ENCODE measurements around the gene COL11A1.

The COL11A1 gene

DNA sequence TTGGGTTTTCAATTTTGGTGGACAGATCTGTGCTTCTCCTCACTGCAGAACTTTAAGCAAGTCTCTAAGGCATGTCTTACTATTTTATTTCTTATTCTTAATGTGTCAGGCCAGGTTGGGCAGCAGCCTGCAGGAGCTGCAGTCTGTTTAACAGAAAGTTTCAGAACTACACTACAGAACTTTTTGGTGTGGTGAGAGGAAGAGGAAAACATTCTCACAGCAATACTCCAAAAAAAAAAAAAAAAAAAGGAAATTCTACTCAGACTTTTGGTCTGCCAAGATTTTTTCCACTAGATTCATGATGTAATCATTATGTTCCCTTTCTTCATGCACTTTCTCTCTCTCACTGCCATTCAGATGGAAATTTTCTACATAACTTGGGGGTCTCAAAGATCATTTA, 255.2 kb downstream of the COL11A1 start:
- Histone ChIP-seq H3K79me1 (ENCODE audit: low read length) (peaks cover 3% of the 10 kb centered on the region), H3K4me1 (ENCODE audit: control insufficient read depth in 1 of 2, insufficient read depth in 2 of 2, low read length in 2 of 2) (no peaks in the 10 kb centered on the region), H4K8ac (ENCODE audit: low read depth, low read length) (no peak overlapping the region), H3K36me3 (ENCODE audit: control insufficient read depth in 1 of 2, insufficient read depth in 2 of 2, low read length in 2 of 2) (peaks cover 5 to 7% of the 10 kb centered on the region in 2 experiments), H3K18ac (ENCODE audit: low read length) (no peak overlapping the region), H2BK12ac (ENCODE audit: low read length) (no peak overlapping the region), H4K91ac (ENCODE audit: low read depth, low read length) (no peak overlapping the region), H3K27me3 (ENCODE audit: insufficient read depth, low read length) (no peaks in the 10 kb centered on the region), H2AK5ac (ENCODE audit: low read length) (no peak overlapping the region), H4K12ac (ENCODE audit: low read depth, low read length) (no peak overlapping the region), H2AFZ (ENCODE audit: insufficient read depth, low read length, poor library complexity) (no peak overlapping the region), H3K79me2 (ENCODE audit: control insufficient read depth, insufficient read depth, low read length, poor library complexity) (no peaks in the 10 kb centered on the region), H3K9ac (ENCODE audit: low read length) (no peak overlapping the region), H3K9me3 (ENCODE audit: insufficient read depth, low read depth, low read length) (peaks cover 6% of the 10 kb centered on the region), H3K4me3 (ENCODE audit: low read depth, low read length) (no peak overlapping the region), H3K4me2 (ENCODE audit: low read length) (no peak overlapping the region), H2BK120ac (ENCODE audit: insufficient read depth, low read length, poor library complexity) (no peak overlapping the region), H2BK5ac (ENCODE audit: low read depth, low read length, poor library complexity) (no peak overlapping the region), H3K27ac (ENCODE audit: low read depth, low read length) (no peak overlapping the region), H3K14ac (ENCODE audit: low read length) (no peak overlapping the region), H3K23ac (ENCODE audit: low read length) (no peak overlapping the region), H3K4ac (ENCODE audit: low read depth, low read length) (no peak overlapping the region)
- no peak for DNase-seq

DNA sequence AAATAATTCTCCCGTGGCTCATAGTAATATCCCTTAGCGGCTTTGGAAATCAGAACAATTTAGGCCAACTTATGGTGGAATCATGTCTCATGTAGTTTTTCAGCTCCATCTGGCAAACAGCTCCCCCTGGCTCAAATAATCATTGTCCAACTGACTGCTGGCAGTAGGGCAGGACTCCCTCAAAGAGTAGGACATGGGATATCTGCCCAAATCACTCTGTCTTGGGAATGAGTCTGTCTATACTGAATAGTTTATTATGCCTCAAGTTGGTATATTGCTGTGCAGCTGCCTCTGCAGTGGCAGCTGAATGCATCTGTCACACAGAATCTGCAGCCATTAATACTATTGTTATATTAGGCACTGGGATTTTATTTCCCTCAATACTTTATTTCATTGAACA, 255.7 kb downstream of the COL11A1 start:
- Histone ChIP-seq H3K9ac (ENCODE audit: low read length) (no peak overlapping the region), H3K36me3 (ENCODE audit: control insufficient read depth in 1 of 2, insufficient read depth in 2 of 2, low read length in 2 of 2) (peaks cover 5 to 7% of the 10 kb centered on the region in 2 experiments)

DNA sequence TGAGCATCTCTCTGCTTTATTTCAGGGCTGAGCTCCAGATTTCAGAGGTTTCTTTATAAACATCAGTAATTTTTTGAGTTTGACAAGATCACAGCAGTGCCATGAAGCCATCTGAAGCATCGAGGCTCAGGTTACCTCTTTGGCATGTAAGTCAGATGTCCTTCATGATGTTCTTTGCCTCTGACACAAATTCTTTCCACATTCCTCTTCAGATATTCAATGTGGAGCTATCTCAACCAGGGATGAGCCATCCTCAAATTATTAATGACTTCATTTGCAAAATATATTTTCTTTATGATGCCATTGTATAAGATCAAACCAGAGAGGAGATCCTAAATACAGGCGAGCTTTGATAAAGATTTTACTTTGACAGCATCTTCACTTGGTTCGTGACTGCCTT, 256.7 kb downstream of the COL11A1 start:
- Histone ChIP-seq H2BK5ac (ENCODE audit: low read depth, low read length, poor library complexity) (no peak overlapping the region), H3K4ac (ENCODE audit: low read depth, low read length) (no peak overlapping the region), H3K36me3 (ENCODE audit: control insufficient read depth in 1 of 2, insufficient read depth in 2 of 2, low read length in 2 of 2) (peaks cover 5 to 7% of the 10 kb centered on the region in 2 experiments), H3K14ac (ENCODE audit: low read length) (no peak overlapping the region), H3K23ac (ENCODE audit: low read length) (no peak overlapping the region), H4K91ac (ENCODE audit: low read depth, low read length) (no peak overlapping the region), H3K4me3 (ENCODE audit: low read depth, low read length) (no peak overlapping the region), H3K18ac (ENCODE audit: low read length) (no peak overlapping the region), H3K9me3 (ENCODE audit: insufficient read depth, low read depth, low read length) (peaks cover 6% of the 10 kb centered on the region), H3K9ac (ENCODE audit: low read length) (no peak overlapping the region), H2BK120ac (ENCODE audit: insufficient read depth, low read length, poor library complexity) (no peak overlapping the region), H2AFZ (ENCODE audit: insufficient read depth, low read length, poor library complexity) (no peak overlapping the region), H3K4me2 (ENCODE audit: low read length) (no peak overlapping the region), H4K8ac (ENCODE audit: low read depth, low read length) (no peak overlapping the region), H4K12ac (ENCODE audit: low read depth, low read length) (no peak overlapping the region), H3K27me3 (ENCODE audit: insufficient read depth, low read length) (no peaks in the 10 kb centered on the region), H3K79me1 (ENCODE audit: low read length) (peaks cover 3% of the 10 kb centered on the region), H3K27ac (ENCODE audit: low read depth, low read length) (no peak overlapping the region), H2AK5ac (ENCODE audit: low read length) (no peak overlapping the region), H2BK12ac (ENCODE audit: low read length) (no peak overlapping the region), H3K79me2 (ENCODE audit: control insufficient read depth, insufficient read depth, low read length, poor library complexity) (no peaks in the 10 kb centered on the region), H3K4me1 (ENCODE audit: control insufficient read depth in 1 of 2, insufficient read depth in 2 of 2, low read length in 2 of 2) (no peaks in the 10 kb centered on the region)
- peak in 1 of 2 donors; percentile 13 for DNase-seq
- no CpG with 5 or more reads among the region's 3 CpGs for WGBS (ENCODE audit: extremely low coverage, insufficient coverage, insufficient read length)

More for the DNA sequence above, 255.7 kb downstream of the COL11A1 start:
- no CpG with 5 or more reads among the region's 2 CpGs for WGBS (ENCODE audit: extremely low coverage, insufficient coverage, insufficient read length)
- DNase-seq: no peak
- Histone ChIP-seq H3K27ac (ENCODE audit: low read depth, low read length) (no peak overlapping the region), H3K18ac (ENCODE audit: low read length) (no peak overlapping the region), H3K4me2 (ENCODE audit: low read length) (no peak overlapping the region), H3K14ac (ENCODE audit: low read length) (no peak overlapping the region), H3K4me1 (ENCODE audit: control insufficient read depth in 1 of 2, insufficient read depth in 2 of 2, low read length in 2 of 2) (no peaks in the 10 kb centered on the region), H2AK5ac (ENCODE audit: low read length) (no peak overlapping the region), H3K79me1 (ENCODE audit: low read length) (peaks cover 3% of the 10 kb centered on the region), H2BK12ac (ENCODE audit: low read length) (no peak overlapping the region), H3K4ac (ENCODE audit: low read depth, low read length) (no peak overlapping the region), H3K9me3 (ENCODE audit: insufficient read depth, low read depth, low read length) (peaks cover 6% of the 10 kb centered on the region), H3K79me2 (ENCODE audit: control insufficient read depth, insufficient read depth, low read length, poor library complexity) (no peaks in the 10 kb centered on the region), H3K23ac (ENCODE audit: low read length) (no peak overlapping the region), H4K8ac (ENCODE audit: low read depth, low read length) (no peak overlapping the region), H2BK5ac (ENCODE audit: low read depth, low read length, poor library complexity) (no peak overlapping the region), H2AFZ (ENCODE audit: insufficient read depth, low read length, poor library complexity) (no peak overlapping the region), H4K12ac (ENCODE audit: low read depth, low read length) (no peak overlapping the region), H3K4me3 (ENCODE audit: low read depth, low read length) (no peak overlapping the region), H2BK120ac (ENCODE audit: insufficient read depth, low read length, poor library complexity) (no peak overlapping the region), H3K27me3 (ENCODE audit: insufficient read depth, low read length) (no peaks in the 10 kb centered on the region), H4K91ac (ENCODE audit: low read depth, low read length) (no peak overlapping the region)

DNA sequence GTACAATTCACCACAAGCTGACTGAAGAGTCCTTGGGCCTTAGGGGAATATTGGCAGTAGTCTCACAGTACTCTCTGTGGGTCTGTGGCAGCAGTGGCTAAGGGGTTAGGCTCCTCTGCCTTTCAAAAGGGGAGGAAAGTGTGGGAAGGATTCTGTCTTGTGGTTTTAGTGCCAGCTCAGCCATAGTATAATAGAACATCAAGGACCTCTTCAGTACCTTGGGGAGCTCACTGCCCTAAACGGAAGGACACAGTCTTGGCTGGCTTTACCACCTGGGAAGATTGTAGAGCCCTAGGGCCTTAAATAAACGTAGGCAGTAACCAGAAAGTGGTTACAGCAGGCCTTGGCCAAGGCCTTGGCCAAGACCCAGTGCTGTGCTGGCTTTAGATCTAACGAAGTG, 265.7 kb downstream of the COL11A1 start:
- Histone ChIP-seq H3K27me3 (ENCODE audit: insufficient read depth, low read length) (no peaks in the 10 kb centered on the region), H4K12ac (ENCODE audit: low read depth, low read length) (no peak overlapping the region), H4K91ac (ENCODE audit: low read depth, low read length) (no peak overlapping the region), H3K18ac (ENCODE audit: low read length) (peak overlapping the region; percentile 6), H2BK12ac (ENCODE audit: low read length) (peak overlapping the region; percentile 92), H3K9ac (ENCODE audit: low read length) (no peak overlapping the region), H2BK120ac (ENCODE audit: insufficient read depth, low read length, poor library complexity) (peak overlapping the region; percentile 27), H2BK5ac (ENCODE audit: low read depth, low read length, poor library complexity) (no peak overlapping the region), H3K4me1 (ENCODE audit: control insufficient read depth in 1 of 2, insufficient read depth in 2 of 2, low read length in 2 of 2) (peaks cover 3 to 6% of the 10 kb centered on the region in 2 experiments), H2AFZ (ENCODE audit: insufficient read depth, low read length, poor library complexity) (no peak overlapping the region), H3K23ac (ENCODE audit: low read length) (no peak overlapping the region), H3K4me3 (ENCODE audit: low read depth, low read length) (no peak overlapping the region), H3K4me2 (ENCODE audit: low read length) (no peak overlapping the region), H3K14ac (ENCODE audit: low read length) (peak overlapping the region; percentile 74), H3K27ac (ENCODE audit: low read depth, low read length) (no peak overlapping the region), H3K9me3 (ENCODE audit: insufficient read depth, low read depth, low read length) (peaks cover 6% of the 10 kb centered on the region), H3K36me3 (ENCODE audit: control insufficient read depth in 1 of 2, insufficient read depth in 2 of 2, low read length in 2 of 2) (peaks cover 8 to 20% of the 10 kb centered on the region in 2 experiments), H3K79me2 (ENCODE audit: control insufficient read depth, insufficient read depth, low read length, poor library complexity) (peaks cover 2% of the 10 kb centered on the region), H3K4ac (ENCODE audit: low read depth, low read length) (no peak overlapping the region), H3K79me1 (ENCODE audit: low read length) (peaks cover 15% of the 10 kb centered on the region), H2AK5ac (ENCODE audit: low read length) (peak overlapping the region; percentile 56), H4K8ac (ENCODE audit: low read depth, low read length) (peak overlapping the region; percentile 33)
- no CpG with 5 or more reads among the region's 3 CpGs for WGBS (ENCODE audit: extremely low coverage, insufficient coverage, insufficient read length)
- no peak for DNase-seq

Data from trophoblast cell (in vitro differentiated cells and primary cell).